HepG2 (cell line): ENCODE data around the gene FOXS1. TPM values are rescaled to one million over a fixed set of nuclear protein-coding genes. Genes with fewer than 3 reads are reported as not detected.
A peak's percentile ranks its signal among the peaks of the same experiment; 100 is the strongest.

Experiments used
- EP300 ChIP-seq, 3 experiments: sonication (generic) in 1 of 3; formaldehyde crosslinking in 1 of 3; IDR thresholded peaks; 2 replicates each; pipeline versions ENCODE4 v1.5.1 to v1.6.1; 2011 to 2020; ENCODE audit warnings: low read depth in 2 of 3, low read length in 2 of 3, borderline replicate concordance in 1 of 3, improper control_type of control experiment in 1 of 3, mild to moderate bottlenecking in 1 of 3, missing genetic modification reagents in 1 of 3, moderate library complexity in 1 of 3
- ETV5 ChIP-seq: IDR thresholded peaks from 2 replicates; pipeline ENCODE4 v1.6.1; 2018; ENCODE audit warnings: missing biosample characterization, missing genetic modification reagents, inconsistent platforms, borderline replicate concordance
- FOXP4 ChIP-seq: sonication (generic); formaldehyde crosslinking; IDR thresholded peaks from 2 replicates; pipeline ENCODE4 v1.4.0; 2020; ENCODE audit warnings: missing genetic modification reagents
- HNRNPH1 ChIP-seq: fragments of 200-400 bp; formaldehyde crosslinking; optimal IDR thresholded peaks from 2 replicates; pipeline ENCODE3; 2017; ENCODE audit warnings: mild to moderate bottlenecking, low read depth, low read length
- MIXL1 ChIP-seq: IDR thresholded peaks from 2 replicates; pipeline ENCODE4 v1.6.1; 2016
- NRL ChIP-seq: sonication (generic); formaldehyde crosslinking; IDR thresholded peaks from 2 replicates; pipeline ENCODE4 v1.5.0; 2020; ENCODE audit warnings: missing genetic modification reagents, mild to moderate bottlenecking, moderate library complexity, borderline replicate concordance
- SMAD9 ChIP-seq: sonication (generic); formaldehyde crosslinking; IDR thresholded peaks from 2 replicates; pipeline ENCODE4 v1.5.1; 2020; ENCODE audit warnings: mild to moderate bottlenecking, missing genetic modification reagents
- TAF1 ChIP-seq: sonication (generic); formaldehyde crosslinking; IDR thresholded peaks from 2 replicates; pipeline ENCODE4 v1.4.0; 2020; ENCODE audit warnings: missing genetic modification reagents
- YEATS2 ChIP-seq: sonication (generic); formaldehyde crosslinking; IDR thresholded peaks from 2 replicates; pipeline ENCODE4 v1.4.0; 2020; ENCODE audit warnings: missing genetic modification reagents, borderline replicate concordance
- ZBTB14 ChIP-seq: sonication (generic); formaldehyde crosslinking; IDR thresholded peaks from 2 replicates; pipeline ENCODE4 v1.4.0; 2020; ENCODE audit warnings: missing genetic modification reagents
- ZFP82 ChIP-seq: sonication (generic); formaldehyde crosslinking; IDR thresholded peaks from 2 replicates; pipeline ENCODE4 v1.5.1; 2020; ENCODE audit warnings: mild to moderate bottlenecking, missing genetic modification reagents, borderline replicate concordance
- ZKSCAN8 ChIP-seq: IDR thresholded peaks from 2 replicates; pipeline ENCODE4 v1.6.1; 2016; ENCODE audit warnings: borderline replicate concordance, missing genetic modification reagents, missing compliant biosample characterization
- ZNF276 ChIP-seq: sonication (generic); formaldehyde crosslinking; IDR thresholded peaks from 2 replicates; pipeline ENCODE4 v1.4.0; 2020; ENCODE audit warnings: mild to moderate bottlenecking, low read depth, missing genetic modification reagents
- ZNF577 ChIP-seq: sonication (generic); formaldehyde crosslinking; IDR thresholded peaks from 2 replicates; pipeline ENCODE4 v1.4.0; 2020; ENCODE audit warnings: mild to moderate bottlenecking, low read depth, missing genetic modification reagents, borderline replicate concordance
- ZNF616 ChIP-seq: sonication (generic); formaldehyde crosslinking; IDR thresholded peaks from 2 replicates; pipeline ENCODE4 v1.5.0; 2020; ENCODE audit warnings: low read depth, mild to moderate bottlenecking, missing genetic modification reagents
- ZNF746 ChIP-seq: sonication (generic); formaldehyde crosslinking; IDR thresholded peaks from 2 replicates; pipeline ENCODE4 v1.8.0; 2022; ENCODE audit warnings: mild to moderate bottlenecking, missing genetic modification reagents
- ZNF747 ChIP-seq: sonication (generic); formaldehyde crosslinking; IDR thresholded peaks from 2 replicates; pipeline ENCODE4 v1.8.1; 2023; ENCODE audit warnings: missing genetic modification reagents, mild to moderate bottlenecking, borderline replicate concordance
- ZSCAN29 ChIP-seq: sonication (generic); formaldehyde crosslinking; conservative IDR thresholded peaks from 2 replicates; pipeline ENCODE4 v1.4.0; 2020; ENCODE audit warnings: mild to moderate bottlenecking, missing genetic modification reagents
- polyA plus RNA-seq, 8 experiments: library from polyadenylated mRNA; depleted of rRNA in 3 of 8; stranded (reverse) in 7 of 8; unstranded in 1 of 8; fragments of >200 nt; fragmentation: Illumina TruSeq in 4 of 8; extraction: Trizol in 4 of 8; gene quantifications; 2 replicates each; pipeline versions ENCODE4 v1.2.1 to v1.2.3, GENCODE V29; 2011 to 2016; ENCODE audit warnings: low read depth in 4 of 8, missing spikeins in 1 of 8, mixed read lengths in 1 of 8; ENCODE audit not compliant: insufficient read depth in 1 of 8
- total RNA-seq, 5 experiments: library from RNA; depleted of rRNA; stranded (reverse); fragments of >200 nt; fragmentation: Illumina TruSeq; extraction: Trizol; gene quantifications; 2 replicates each; pipeline ENCODE4 v1.2.3, GENCODE V29; 2016; ENCODE audit warnings: low read depth in 1 of 5
- TF ChIP-seq, protein P1 (sequence below): sonication (generic); formaldehyde crosslinking; IDR thresholded peaks from 2 replicates; pipeline ENCODE4 v1.4.0; 2020; ENCODE audit warnings: missing genetic modification reagents, mild to moderate bottlenecking, borderline replicate concordance

The FOXS1 gene
- total and polyA plus RNA-seq, 2 of the 13 experiments (the other 11 are each of a cell fraction or from before 2014, with no cell fraction given), result not detected

- TF ChIP-seq ZBTB14 (no peak), ZFP82 (no peak), TAF1 (CRISPR knock-in tag) (no peak), ZNF276 (CRISPR knock-in tag) (no peak), FOXP4 (CRISPR knock-in tag) (0 out of 2 replicates have a peak, but pooled peaks have one; percentile 14), ZNF616 (CRISPR knock-in tag) (no peak), ZSCAN29 (no peak), ZNF746 (CRISPR knock-in tag) (no peak; the same call in 1 of the 2 replicates), ZKSCAN8 (CRISPR knock-in tag) (no peak), ZNF747 (CRISPR knock-in tag) (no peak), ETV5 (no peak), YEATS2 (0 out of 2 replicates have a peak, but pooled peaks have one; percentile 52), NRL (CRISPR knock-in tag) (peak; percentile 90), HNRNPH1 (no peak), EP300 (IDR thresholded peaks at IDR 0.05; ENCODE audit: low read depth in 2 of 2, low read length in 2 of 2) (no peak; a peak in 1 of 4 replicates), EP300 (CRISPR knock-in tag; IDR thresholded peaks at IDR 0.05; ENCODE audit: borderline replicate concordance) (no peak), ZNF577 (no peak), MIXL1 (0 out of 2 replicates have a peak, but pooled peaks have one; percentile 21), SMAD9 (CRISPR knock-in tag) (no peak)
- TF ChIP-seq, protein P1, sequence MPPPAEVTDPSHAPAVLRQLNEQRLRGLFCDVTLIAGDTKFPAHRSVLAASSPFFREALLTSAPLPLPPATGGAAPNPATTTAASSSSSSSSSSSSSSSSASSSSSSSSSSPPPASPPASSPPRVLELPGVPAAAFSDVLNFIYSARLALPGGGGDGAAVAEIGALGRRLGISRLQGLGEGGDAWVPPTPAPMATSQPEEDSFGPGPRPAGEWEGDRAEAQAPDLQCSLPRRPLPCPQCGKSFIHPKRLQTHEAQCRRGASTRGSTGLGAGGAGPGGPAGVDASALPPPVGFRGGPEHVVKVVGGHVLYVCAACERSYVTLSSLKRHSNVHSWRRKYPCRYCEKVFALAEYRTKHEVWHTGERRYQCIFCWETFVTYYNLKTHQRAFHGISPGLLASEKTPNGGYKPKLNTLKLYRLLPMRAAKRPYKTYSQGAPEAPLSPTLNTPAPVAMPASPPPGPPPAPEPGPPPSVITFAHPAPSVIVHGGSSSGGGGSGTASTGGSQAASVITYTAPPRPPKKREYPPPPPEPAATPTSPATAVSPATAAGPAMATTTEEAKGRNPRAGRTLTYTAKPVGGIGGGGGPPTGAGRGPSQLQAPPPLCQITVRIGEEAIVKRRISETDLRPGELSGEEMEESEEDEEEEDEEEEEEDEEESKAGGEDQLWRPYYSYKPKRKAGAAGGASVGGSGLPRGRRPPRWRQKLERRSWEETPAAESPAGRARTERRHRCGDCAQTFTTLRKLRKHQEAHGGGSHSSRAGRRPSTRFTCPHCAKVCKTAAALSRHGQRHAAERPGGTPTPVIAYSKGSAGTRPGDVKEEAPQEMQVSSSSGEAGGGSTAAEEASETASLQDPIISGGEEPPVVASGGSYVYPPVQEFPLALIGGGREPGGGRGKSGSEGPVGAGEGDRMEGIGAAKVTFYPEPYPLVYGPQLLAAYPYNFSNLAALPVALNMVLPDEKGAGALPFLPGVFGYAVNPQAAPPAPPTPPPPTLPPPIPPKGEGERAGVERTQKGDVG (CRISPR knock-in tag), result no peak
These were observed 22.7 kb downstream of the FOXS1 start (continued) for GRCh38 chr20:31822421-31823330.
